WTC11 (cell line): ENCODE measurements around the gene ALAS1. TPM values are rescaled to one million over a fixed set of nuclear protein-coding genes. Genes with fewer than 3 reads are reported as not detected.

Source experiments
- ATAC-seq: fragments of 200-7000 bp; cut with Tn5 transposase; 2 replicates; pipeline ENCODE4 v1.10.0; 2021; ENCODE audit warnings: mild to moderate bottlenecking, moderate library complexity
- CTCF ChIA-PET: fragments of 300-600 bp; sonication (Branson Sonifier 250); formaldehyde crosslinking; loops from one replicate; lab custom pipeline; 2021; ENCODE audit warnings: antibody characterized with exemption; lab: Charles Lee
- POLR2A ChIA-PET: fragments of 350-600 bp; sonication (Branson Sonifier 250); formaldehyde crosslinking; loops from one replicate; lab custom pipeline; 2021; ENCODE audit warnings: antibody characterized with exemption; lab: Charles Lee
- DNase-seq: peaks from one replicate; pipeline ENCODE4 v3.0.0; 2021; ENCODE audit warnings: low spot score
- H3K27ac Mint-ChIP-seq: 2 replicates; pipeline ENCODE4 v1.8.0; 2021; ENCODE audit warnings: mixed read lengths
- H3K27me3 Mint-ChIP-seq: 2 replicates; pipeline ENCODE4 v1.8.0; 2021; ENCODE audit warnings: low read depth, mild to moderate bottlenecking, moderate library complexity, mixed read lengths
- H3K36me3 Mint-ChIP-seq: 2 replicates; pipeline ENCODE4 v1.8.0; 2021; ENCODE audit warnings: mixed read lengths
- H3K4me1 Mint-ChIP-seq: 2 replicates; pipeline ENCODE4 v1.8.0; 2022; ENCODE audit warnings: mixed read lengths
- H3K4me3 Mint-ChIP-seq: 2 replicates; pipeline ENCODE4 v1.8.0; 2021; ENCODE audit warnings: mild to moderate bottlenecking, moderate library complexity, mixed read lengths
- H3K9me3 Mint-ChIP-seq: 2 replicates; pipeline ENCODE4 v1.8.0; 2021; ENCODE audit warnings: mixed read lengths
- CREB1 ChIP-seq: sonication (generic); formaldehyde crosslinking; IDR thresholded peaks from 2 replicates; pipeline ENCODE4 v1.8.0; 2023; ENCODE audit warnings: mild to moderate bottlenecking, missing genetic modification reagents
- CREM ChIP-seq: sonication (generic); formaldehyde crosslinking; IDR thresholded peaks from 2 replicates; pipeline ENCODE4 v1.8.1; 2022; ENCODE audit warnings: mild to moderate bottlenecking, missing genetic modification reagents, moderate library complexity
- ELF4 ChIP-seq: sonication (generic); formaldehyde crosslinking; IDR thresholded peaks from 2 replicates; pipeline ENCODE4 v1.8.1; 2022; ENCODE audit warnings: low read depth, mild to moderate bottlenecking, moderate library complexity, missing genetic modification reagents
- ETV6 ChIP-seq: sonication (generic); formaldehyde crosslinking; IDR thresholded peaks from 2 replicates; pipeline ENCODE4 v1.8.1; 2022; ENCODE audit warnings: mild to moderate bottlenecking, missing genetic modification reagents
- GRHL2 ChIP-seq: fragments of 250-450 bp; sonication (Bioruptor Pico); IDR thresholded peaks from 2 replicates; pipeline ENCODE4 v1.8.0; 2022; ENCODE audit warnings: mild to moderate bottlenecking, moderate library complexity; ENCODE audit not compliant: insufficient replicate concordance, severe bottlenecking
- IRF2 ChIP-seq: sonication (generic); formaldehyde crosslinking; IDR thresholded peaks from 2 replicates; pipeline ENCODE4 v1.8.0; 2022; ENCODE audit warnings: low read depth, missing genetic modification reagents, borderline replicate concordance
- SMAD3 ChIP-seq: sonication (generic); formaldehyde crosslinking; IDR thresholded peaks from 2 replicates; pipeline ENCODE4 v1.8.0; 2022; ENCODE audit warnings: missing genetic modification reagents, mild to moderate bottlenecking, borderline replicate concordance
- SMAD4 ChIP-seq: sonication (generic); formaldehyde crosslinking; IDR thresholded peaks from 2 replicates; pipeline ENCODE4 v1.8.0; 2022; ENCODE audit warnings: mild to moderate bottlenecking, missing genetic modification reagents
- SOX15 ChIP-seq: fragments of 250-450 bp; sonication (Bioruptor Pico); IDR thresholded peaks from 2 replicates; pipeline ENCODE4 v1.9.0; 2021; ENCODE audit warnings: mild to moderate bottlenecking
- ZNF121 ChIP-seq: sonication (generic); formaldehyde crosslinking; IDR thresholded peaks from 2 replicates; pipeline ENCODE4 v1.8.0; 2023; ENCODE audit warnings: missing genetic modification reagents
- total RNA-seq: library from RNA; stranded (reverse); gene quantifications from 3 replicates; pipeline ENCODE4 v1.2.3, GENCODE V29; 2021
- TF ChIP-seq, protein P1 (sequence below): fragments of 250-450 bp; sonication (Bioruptor Pico); IDR thresholded peaks from 2 replicates; pipeline ENCODE4 v1.9.0; 2021; ENCODE audit warnings: moderate library complexity, mild to moderate bottlenecking, inconsistent platforms, borderline replicate concordance
- TF ChIP-seq, protein P2 (sequence below): fragments of 250-450 bp; sonication (Bioruptor Pico); IDR thresholded peaks from 2 replicates; pipeline ENCODE4 v1.9.0; 2021; ENCODE audit warnings: mild to moderate bottlenecking
- TF ChIP-seq, protein P3 (sequence below): sonication (generic); formaldehyde crosslinking; IDR thresholded peaks from 2 replicates; pipeline ENCODE4 v1.8.0; 2023; ENCODE audit warnings: missing genetic modification reagents, mild to moderate bottlenecking, borderline replicate concordance
- TF ChIP-seq, protein P4 (sequence below): fragments of 250-450 bp; sonication (Bioruptor Pico); IDR thresholded peaks from 2 replicates; pipeline ENCODE4 v1.9.0; 2021; ENCODE audit warnings: mild to moderate bottlenecking
- TF ChIP-seq, protein P5 (sequence below): sonication (generic); formaldehyde crosslinking; IDR thresholded peaks from 2 replicates; pipeline ENCODE4 v1.8.1; 2022; ENCODE audit warnings: low read depth, missing genetic modification reagents, borderline replicate concordance
- TF ChIP-seq, protein P6 (sequence below): sonication (generic); formaldehyde crosslinking; IDR thresholded peaks from 2 replicates; pipeline ENCODE4 v1.8.1; 2023; ENCODE audit warnings: mild to moderate bottlenecking, missing genetic modification reagents, moderate library complexity
- TF ChIP-seq, protein P7 (sequence below): fragments of 200-600 bp; IDR thresholded peaks from 2 replicates; pipeline ENCODE4 v1.8.0; 2022; ENCODE audit warnings: antibody characterized with exemption
- TF ChIP-seq, protein P8 (sequence below): sonication (generic); formaldehyde crosslinking; IDR thresholded peaks from 2 replicates; pipeline ENCODE4 v1.8.0; 2022; ENCODE audit warnings: missing genetic modification reagents

ALAS1 gene
- total RNA-seq, 1 experiment from 2014 or later, result 39.1 TPM

DNA sequence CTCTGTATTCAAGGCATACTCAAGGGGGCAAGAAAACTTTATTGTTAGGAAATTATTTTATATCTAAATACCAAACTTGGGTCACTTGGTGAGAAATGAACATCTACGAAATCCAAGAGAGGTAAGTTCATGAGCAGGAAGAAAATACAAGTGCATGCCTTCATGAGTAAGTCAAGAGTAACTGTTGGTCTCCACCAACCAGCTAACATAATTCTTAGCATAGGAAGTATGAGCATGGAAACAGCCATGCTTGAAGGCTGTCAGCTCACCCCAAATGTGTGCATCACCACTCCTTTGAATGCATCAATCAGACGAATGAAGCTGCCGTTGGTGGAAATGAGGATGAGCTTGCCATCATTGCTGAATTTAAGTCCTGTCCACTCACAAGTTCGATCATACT is 61.5 kb downstream of the ALAS1 start:
- H3K36me3 Mint-ChIP-seq, result peaks cover 92% of the 10 kb centered on the region
- POLR2A ChIA-PET, result no interaction called here
- H3K9me3 Mint-ChIP-seq, result no peaks in the 10 kb centered on the region
- H3K4me3 Mint-ChIP-seq, result no peak overlapping the region
- no peaks in the 10 kb centered on the region for H3K27me3 Mint-ChIP-seq
- no peaks in the 10 kb centered on the region for H3K4me1 Mint-ChIP-seq
- ATAC-seq (no peak), DNase-seq (no peak)
- CTCF ChIA-PET, result interaction anchor here (1.2 to 1.8 kb wide), 4 partner anchors 18 to 39 kb away, joined by 3 to 8 read pairs (median 6); partner anchors contain the start of gene WDR82
- H3K27ac Mint-ChIP-seq, result no peak overlapping the region
- TF ChIP-seq, protein P1, sequence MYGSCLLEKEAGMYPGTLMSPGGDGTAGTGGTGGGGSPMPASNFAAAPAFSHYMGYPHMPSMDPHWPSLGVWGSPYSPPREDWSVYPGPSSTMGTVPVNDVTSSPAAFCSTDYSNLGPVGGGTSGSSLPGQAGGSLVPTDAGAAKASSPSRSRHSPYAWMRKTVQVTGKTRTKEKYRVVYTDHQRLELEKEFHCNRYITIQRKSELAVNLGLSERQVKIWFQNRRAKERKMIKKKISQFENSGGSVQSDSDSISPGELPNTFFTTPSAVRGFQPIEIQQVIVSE (CRISPR knock-in tag), result no peak
- TF ChIP-seq, protein P2, sequence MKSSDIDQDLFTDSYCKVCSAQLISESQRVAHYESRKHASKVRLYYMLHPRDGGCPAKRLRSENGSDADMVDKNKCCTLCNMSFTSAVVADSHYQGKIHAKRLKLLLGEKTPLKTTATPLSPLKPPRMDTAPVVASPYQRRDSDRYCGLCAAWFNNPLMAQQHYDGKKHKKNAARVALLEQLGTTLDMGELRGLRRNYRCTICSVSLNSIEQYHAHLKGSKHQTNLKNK, result no peak
- TF ChIP-seq, protein P3, sequence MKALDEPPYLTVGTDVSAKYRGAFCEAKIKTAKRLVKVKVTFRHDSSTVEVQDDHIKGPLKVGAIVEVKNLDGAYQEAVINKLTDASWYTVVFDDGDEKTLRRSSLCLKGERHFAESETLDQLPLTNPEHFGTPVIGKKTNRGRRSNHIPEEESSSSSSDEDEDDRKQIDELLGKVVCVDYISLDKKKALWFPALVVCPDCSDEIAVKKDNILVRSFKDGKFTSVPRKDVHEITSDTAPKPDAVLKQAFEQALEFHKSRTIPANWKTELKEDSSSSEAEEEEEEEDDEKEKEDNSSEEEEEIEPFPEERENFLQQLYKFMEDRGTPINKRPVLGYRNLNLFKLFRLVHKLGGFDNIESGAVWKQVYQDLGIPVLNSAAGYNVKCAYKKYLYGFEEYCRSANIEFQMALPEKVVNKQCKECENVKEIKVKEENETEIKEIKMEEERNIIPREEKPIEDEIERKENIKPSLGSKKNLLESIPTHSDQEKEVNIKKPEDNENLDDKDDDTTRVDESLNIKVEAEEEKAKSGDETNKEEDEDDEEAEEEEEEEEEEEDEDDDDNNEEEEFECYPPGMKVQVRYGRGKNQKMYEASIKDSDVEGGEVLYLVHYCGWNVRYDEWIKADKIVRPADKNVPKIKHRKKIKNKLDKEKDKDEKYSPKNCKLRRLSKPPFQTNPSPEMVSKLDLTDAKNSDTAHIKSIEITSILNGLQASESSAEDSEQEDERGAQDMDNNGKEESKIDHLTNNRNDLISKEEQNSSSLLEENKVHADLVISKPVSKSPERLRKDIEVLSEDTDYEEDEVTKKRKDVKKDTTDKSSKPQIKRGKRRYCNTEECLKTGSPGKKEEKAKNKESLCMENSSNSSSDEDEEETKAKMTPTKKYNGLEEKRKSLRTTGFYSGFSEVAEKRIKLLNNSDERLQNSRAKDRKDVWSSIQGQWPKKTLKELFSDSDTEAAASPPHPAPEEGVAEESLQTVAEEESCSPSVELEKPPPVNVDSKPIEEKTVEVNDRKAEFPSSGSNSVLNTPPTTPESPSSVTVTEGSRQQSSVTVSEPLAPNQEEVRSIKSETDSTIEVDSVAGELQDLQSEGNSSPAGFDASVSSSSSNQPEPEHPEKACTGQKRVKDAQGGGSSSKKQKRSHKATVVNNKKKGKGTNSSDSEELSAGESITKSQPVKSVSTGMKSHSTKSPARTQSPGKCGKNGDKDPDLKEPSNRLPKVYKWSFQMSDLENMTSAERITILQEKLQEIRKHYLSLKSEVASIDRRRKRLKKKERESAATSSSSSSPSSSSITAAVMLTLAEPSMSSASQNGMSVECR, result no peak
- TF ChIP-seq CREM (CRISPR knock-in tag), result no peak
- TF ChIP-seq SMAD3 (CRISPR knock-in tag), result no peak

DNA sequence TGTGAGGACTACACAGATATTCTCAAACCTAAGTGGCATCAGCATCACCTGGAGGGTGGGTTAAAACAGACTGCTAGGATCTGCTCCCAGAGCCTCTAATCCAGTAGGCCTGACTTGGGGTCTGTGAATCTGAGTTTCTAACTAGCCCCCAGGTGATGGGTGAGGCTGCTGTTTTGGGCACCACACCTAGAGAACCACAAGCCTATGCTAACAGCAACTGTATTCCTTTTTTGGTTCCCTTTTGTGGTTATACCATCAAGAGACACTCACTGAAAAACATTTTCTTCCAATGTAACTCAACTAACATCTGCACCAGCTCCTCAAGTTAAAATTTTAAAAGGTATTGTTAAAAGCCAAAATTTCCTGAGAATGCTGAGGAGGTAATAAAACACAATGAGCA is 64.5 kb downstream of the ALAS1 start:
- CTCF ChIA-PET, result interaction anchor here (2.5 kb wide), 1 partner anchor 42 kb away, joined by 7 read pairs; no protein-coding TSS in a partner anchor
- POLR2A ChIA-PET, result no interaction called here
- ATAC-seq (no peak), DNase-seq (no peak)
- H3K4me1 Mint-ChIP-seq, result no peaks in the 10 kb centered on the region
- H3K36me3 Mint-ChIP-seq, result peaks cover 91% of the 10 kb centered on the region
- H3K27me3 Mint-ChIP-seq, result no peaks in the 10 kb centered on the region
- H3K27ac Mint-ChIP-seq, result no peak overlapping the region
- H3K9me3 Mint-ChIP-seq, result no peaks in the 10 kb centered on the region
- H3K4me3 Mint-ChIP-seq, result no peak overlapping the region
- TF ChIP-seq SMAD4 (no peak), ELF4 (no peak), CREB1 (CRISPR knock-in tag) (no peak), SMAD3 (CRISPR knock-in tag) (no peak), ZNF121 (CRISPR knock-in tag) (no peak), IRF2 (CRISPR knock-in tag) (no peak), GRHL2 (no peak), ETV6 (CRISPR knock-in tag) (no peak), SOX15 (no peak)
- TF ChIP-seq, protein P4, sequence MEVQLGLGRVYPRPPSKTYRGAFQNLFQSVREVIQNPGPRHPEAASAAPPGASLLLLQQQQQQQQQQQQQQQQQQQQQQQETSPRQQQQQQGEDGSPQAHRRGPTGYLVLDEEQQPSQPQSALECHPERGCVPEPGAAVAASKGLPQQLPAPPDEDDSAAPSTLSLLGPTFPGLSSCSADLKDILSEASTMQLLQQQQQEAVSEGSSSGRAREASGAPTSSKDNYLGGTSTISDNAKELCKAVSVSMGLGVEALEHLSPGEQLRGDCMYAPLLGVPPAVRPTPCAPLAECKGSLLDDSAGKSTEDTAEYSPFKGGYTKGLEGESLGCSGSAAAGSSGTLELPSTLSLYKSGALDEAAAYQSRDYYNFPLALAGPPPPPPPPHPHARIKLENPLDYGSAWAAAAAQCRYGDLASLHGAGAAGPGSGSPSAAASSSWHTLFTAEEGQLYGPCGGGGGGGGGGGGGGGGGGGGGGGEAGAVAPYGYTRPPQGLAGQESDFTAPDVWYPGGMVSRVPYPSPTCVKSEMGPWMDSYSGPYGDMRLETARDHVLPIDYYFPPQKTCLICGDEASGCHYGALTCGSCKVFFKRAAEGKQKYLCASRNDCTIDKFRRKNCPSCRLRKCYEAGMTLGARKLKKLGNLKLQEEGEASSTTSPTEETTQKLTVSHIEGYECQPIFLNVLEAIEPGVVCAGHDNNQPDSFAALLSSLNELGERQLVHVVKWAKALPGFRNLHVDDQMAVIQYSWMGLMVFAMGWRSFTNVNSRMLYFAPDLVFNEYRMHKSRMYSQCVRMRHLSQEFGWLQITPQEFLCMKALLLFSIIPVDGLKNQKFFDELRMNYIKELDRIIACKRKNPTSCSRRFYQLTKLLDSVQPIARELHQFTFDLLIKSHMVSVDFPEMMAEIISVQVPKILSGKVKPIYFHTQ, result no peak
- TF ChIP-seq, protein P5, sequence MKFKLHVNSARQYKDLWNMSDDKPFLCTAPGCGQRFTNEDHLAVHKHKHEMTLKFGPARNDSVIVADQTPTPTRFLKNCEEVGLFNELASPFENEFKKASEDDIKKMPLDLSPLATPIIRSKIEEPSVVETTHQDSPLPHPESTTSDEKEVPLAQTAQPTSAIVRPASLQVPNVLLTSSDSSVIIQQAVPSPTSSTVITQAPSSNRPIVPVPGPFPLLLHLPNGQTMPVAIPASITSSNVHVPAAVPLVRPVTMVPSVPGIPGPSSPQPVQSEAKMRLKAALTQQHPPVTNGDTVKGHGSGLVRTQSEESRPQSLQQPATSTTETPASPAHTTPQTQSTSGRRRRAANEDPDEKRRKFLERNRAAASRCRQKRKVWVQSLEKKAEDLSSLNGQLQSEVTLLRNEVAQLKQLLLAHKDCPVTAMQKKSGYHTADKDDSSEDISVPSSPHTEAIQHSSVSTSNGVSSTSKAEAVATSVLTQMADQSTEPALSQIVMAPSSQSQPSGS (CRISPR knock-in tag), result no peak
- TF ChIP-seq, protein P6, sequence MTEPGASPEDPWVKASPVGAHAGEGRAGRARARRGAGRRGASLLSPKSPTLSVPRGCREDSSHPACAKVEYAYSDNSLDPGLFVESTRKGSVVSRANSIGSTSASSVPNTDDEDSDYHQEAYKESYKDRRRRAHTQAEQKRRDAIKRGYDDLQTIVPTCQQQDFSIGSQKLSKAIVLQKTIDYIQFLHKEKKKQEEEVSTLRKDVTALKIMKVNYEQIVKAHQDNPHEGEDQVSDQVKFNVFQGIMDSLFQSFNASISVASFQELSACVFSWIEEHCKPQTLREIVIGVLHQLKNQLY, result no peak
- TF ChIP-seq, protein P7, sequence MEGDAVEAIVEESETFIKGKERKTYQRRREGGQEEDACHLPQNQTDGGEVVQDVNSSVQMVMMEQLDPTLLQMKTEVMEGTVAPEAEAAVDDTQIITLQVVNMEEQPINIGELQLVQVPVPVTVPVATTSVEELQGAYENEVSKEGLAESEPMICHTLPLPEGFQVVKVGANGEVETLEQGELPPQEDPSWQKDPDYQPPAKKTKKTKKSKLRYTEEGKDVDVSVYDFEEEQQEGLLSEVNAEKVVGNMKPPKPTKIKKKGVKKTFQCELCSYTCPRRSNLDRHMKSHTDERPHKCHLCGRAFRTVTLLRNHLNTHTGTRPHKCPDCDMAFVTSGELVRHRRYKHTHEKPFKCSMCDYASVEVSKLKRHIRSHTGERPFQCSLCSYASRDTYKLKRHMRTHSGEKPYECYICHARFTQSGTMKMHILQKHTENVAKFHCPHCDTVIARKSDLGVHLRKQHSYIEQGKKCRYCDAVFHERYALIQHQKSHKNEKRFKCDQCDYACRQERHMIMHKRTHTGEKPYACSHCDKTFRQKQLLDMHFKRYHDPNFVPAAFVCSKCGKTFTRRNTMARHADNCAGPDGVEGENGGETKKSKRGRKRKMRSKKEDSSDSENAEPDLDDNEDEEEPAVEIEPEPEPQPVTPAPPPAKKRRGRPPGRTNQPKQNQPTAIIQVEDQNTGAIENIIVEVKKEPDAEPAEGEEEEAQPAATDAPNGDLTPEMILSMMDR, result no peak
- TF ChIP-seq, protein P8, sequence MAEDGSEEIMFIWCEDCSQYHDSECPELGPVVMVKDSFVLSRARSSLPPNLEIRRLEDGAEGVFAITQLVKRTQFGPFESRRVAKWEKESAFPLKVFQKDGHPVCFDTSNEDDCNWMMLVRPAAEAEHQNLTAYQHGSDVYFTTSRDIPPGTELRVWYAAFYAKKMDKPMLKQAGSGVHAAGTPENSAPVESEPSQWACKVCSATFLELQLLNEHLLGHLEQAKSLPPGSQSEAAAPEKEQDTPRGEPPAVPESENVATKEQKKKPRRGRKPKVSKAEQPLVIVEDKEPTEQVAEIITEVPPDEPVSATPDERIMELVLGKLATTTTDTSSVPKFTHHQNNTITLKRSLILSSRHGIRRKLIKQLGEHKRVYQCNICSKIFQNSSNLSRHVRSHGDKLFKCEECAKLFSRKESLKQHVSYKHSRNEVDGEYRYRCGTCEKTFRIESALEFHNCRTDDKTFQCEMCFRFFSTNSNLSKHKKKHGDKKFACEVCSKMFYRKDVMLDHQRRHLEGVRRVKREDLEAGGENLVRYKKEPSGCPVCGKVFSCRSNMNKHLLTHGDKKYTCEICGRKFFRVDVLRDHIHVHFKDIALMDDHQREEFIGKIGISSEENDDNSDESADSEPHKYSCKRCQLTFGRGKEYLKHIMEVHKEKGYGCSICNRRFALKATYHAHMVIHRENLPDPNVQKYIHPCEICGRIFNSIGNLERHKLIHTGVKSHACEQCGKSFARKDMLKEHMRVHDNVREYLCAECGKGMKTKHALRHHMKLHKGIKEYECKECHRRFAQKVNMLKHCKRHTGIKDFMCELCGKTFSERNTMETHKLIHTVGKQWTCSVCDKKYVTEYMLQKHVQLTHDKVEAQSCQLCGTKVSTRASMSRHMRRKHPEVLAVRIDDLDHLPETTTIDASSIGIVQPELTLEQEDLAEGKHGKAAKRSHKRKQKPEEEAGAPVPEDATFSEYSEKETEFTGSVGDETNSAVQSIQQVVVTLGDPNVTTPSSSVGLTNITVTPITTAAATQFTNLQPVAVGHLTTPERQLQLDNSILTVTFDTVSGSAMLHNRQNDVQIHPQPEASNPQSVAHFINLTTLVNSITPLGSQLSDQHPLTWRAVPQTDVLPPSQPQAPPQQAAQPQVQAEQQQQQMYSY (CRISPR knock-in tag), result no peak
